CD4-positive, alpha-beta T cell (primary cell): Measurements from ENCODE around the gene KRTAP5-6. TPM values are rescaled to one million over a fixed set of nuclear protein-coding genes. Genes with fewer than 3 reads are reported as not detected.
"Not testable (repeated sequence)": the region's sequence is repeated elsewhere in the genome, so short reads cannot be mapped to it uniquely, and the experiment has no call there.

Experiments used
- ATAC-seq: fragments of 200-7000 bp; cut with Tn5 transposase; one replicate; pipeline ENCODE4 v1.10.0; 2022; ENCODE audit warnings: mild to moderate bottlenecking; ENCODE audit not compliant: poor library complexity
- CTCF ChIA-PET: fragments of 350-600 bp; sonication (Branson Sonifier 250); formaldehyde crosslinking; loops from one replicate; lab custom pipeline; 2021; ENCODE audit warnings: antibody characterized with exemption, inconsistent platforms; lab: Charles Lee
- POLR2A ChIA-PET: fragments of 350-600 bp; sonication (Branson Sonifier 250); formaldehyde crosslinking; loops from one replicate; lab custom pipeline; 2021; ENCODE audit warnings: antibody characterized with exemption, inconsistent platforms; lab: Charles Lee
- DNase-seq, 14 experiments: peaks; one replicate each; pipeline ENCODE4 v3.0.0-alpha.2; 2013 to 2020; ENCODE audit warnings: mixed read lengths in 2 of 14
- H3K27ac ChIP-seq, 2 donors: one replicate each; pipeline versions ENCODE4 v1.5.1 to v1.7.0; 2013; ENCODE audit warnings: low read length in 2 of 2, low read depth in 1 of 2, mild to moderate bottlenecking in 1 of 2
- H3K27me3 ChIP-seq, 2 experiments: 1 replicate in 1 of 2; 2 replicates in 1 of 2; pipeline versions ENCODE4 v1.6.1 to v1.7.0; 2013; ENCODE audit warnings: low read length in 2 of 2, control low read depth in 1 of 2, mild to moderate bottlenecking in 1 of 2, moderate library complexity in 1 of 2; ENCODE audit not compliant: insufficient read depth in 2 of 2, control insufficient read depth in 1 of 2
- H3K36me3 ChIP-seq: one replicate; pipeline ENCODE4 v1.6.1; 2013; ENCODE audit warnings: low read length, control low read depth; ENCODE audit not compliant: insufficient read depth
- H3K4me1 ChIP-seq: one replicate; pipeline ENCODE4 v1.6.1; 2013; ENCODE audit warnings: low read length, control low read depth; ENCODE audit not compliant: insufficient read depth
- H3K4me3 ChIP-seq: one replicate; pipeline ENCODE4 v1.5.1; 2013; ENCODE audit warnings: mild to moderate bottlenecking, low read length, moderate library complexity
- H3K9me3 ChIP-seq, 2 experiments: 1 replicate in 1 of 2; 2 replicates in 1 of 2; pipeline versions ENCODE4 v1.6.1 to v1.7.0; 2013; ENCODE audit warnings: low read length in 2 of 2, mild to moderate bottlenecking in 2 of 2, control low read depth in 1 of 2, moderate library complexity in 1 of 2; ENCODE audit not compliant: control insufficient read depth in 1 of 2, insufficient read depth in 1 of 2
- H3K27ac Mint-ChIP-seq: one replicate; pipeline ENCODE4 v1.8.0; 2020; ENCODE audit warnings: mixed read lengths
- H3K27me3 Mint-ChIP-seq: one replicate; pipeline ENCODE4 v1.8.0; 2021; ENCODE audit warnings: mixed read lengths
- H3K36me3 Mint-ChIP-seq: one replicate; pipeline ENCODE4 v1.8.0; 2021; ENCODE audit warnings: low read depth, mixed read lengths
- H3K4me1 Mint-ChIP-seq: one replicate; pipeline ENCODE4 v1.8.0; 2021; ENCODE audit warnings: low read depth, mixed read lengths
- H3K4me3 Mint-ChIP-seq: one replicate; pipeline ENCODE4 v1.8.0; 2020; ENCODE audit warnings: mild to moderate bottlenecking, mixed read lengths
- H3K9me3 Mint-ChIP-seq: one replicate; pipeline ENCODE4 v1.8.0; 2020; ENCODE audit warnings: mixed read lengths
- intact Hi-C, 2 experiments: fragments of 100-400 bp; cut with DNase I in 1 of 2; cut with micrococcal nuclease in 1 of 2; formaldehyde crosslinking; loops; one replicate each; pipeline versions ENCODE4 v1.15.1 to v1.9.0; 2023 to 2025; cut with DNase I, micrococcal nuclease
- total RNA-seq, 174 experiments: library from RNA in 2 of 174; stranded (reverse) in 2 of 174; gene quantifications; one replicate each; pipeline ENCODE4 v1.2.3 and lab custom pipeline; 2021 to 2026
- TF ChIP-seq, protein P1 (sequence below): fragments of 200-600 bp; IDR thresholded peaks from one replicate; pipeline ENCODE4 v1.8.0; 2022; ENCODE audit warnings: antibody characterized with exemption, mild to moderate bottlenecking

Gene KRTAP5-6
- total RNA-seq, 2 experiments from 2014 or later, result not detected

DNA sequence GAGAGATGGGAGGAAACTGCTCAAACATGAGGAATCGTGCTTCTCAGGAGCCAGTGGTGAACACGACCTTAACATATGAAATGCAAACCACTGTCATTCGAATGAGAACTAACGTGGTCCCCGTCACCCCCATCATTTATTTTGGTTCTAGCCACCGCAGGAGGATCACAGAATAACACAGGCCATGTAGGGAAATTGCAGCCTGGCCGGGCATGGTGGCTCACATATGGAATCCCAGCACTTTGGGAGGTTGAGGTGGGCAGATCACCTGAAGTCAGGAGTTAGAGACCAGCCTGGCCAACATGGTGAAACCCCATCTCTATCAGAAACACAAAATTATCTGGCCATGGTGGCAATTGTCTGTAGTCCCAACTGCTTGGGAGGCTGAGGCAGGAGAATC, 40.3 kb upstream of the KRTAP5-6 start:
- ChIA-PET CTCF (no interaction called here), POLR2A (no interaction called here)
- Mint-ChIP-seq H3K36me3 (no peaks in the 10 kb centered on the region), H3K4me1 (peaks cover 16% of the 10 kb centered on the region), H3K4me3 (no peak overlapping the region), H3K27me3 (peaks cover 25% of the 10 kb centered on the region), H3K27ac (no peak overlapping the region), H3K9me3 (no peaks in the 10 kb centered on the region)
- peaks cover 15% of the 10 kb centered on the region for H3K4me1 ChIP-seq
- TF ChIP-seq, protein P1, sequence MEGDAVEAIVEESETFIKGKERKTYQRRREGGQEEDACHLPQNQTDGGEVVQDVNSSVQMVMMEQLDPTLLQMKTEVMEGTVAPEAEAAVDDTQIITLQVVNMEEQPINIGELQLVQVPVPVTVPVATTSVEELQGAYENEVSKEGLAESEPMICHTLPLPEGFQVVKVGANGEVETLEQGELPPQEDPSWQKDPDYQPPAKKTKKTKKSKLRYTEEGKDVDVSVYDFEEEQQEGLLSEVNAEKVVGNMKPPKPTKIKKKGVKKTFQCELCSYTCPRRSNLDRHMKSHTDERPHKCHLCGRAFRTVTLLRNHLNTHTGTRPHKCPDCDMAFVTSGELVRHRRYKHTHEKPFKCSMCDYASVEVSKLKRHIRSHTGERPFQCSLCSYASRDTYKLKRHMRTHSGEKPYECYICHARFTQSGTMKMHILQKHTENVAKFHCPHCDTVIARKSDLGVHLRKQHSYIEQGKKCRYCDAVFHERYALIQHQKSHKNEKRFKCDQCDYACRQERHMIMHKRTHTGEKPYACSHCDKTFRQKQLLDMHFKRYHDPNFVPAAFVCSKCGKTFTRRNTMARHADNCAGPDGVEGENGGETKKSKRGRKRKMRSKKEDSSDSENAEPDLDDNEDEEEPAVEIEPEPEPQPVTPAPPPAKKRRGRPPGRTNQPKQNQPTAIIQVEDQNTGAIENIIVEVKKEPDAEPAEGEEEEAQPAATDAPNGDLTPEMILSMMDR, result no peak
- ATAC-seq (no peak), DNase-seq (no peak)
- intact Hi-C loops, result no loop called here
- no peak overlapping the region for H3K27ac ChIP-seq
- no peak overlapping the region for H3K4me3 ChIP-seq
- H3K9me3 ChIP-seq, result peaks cover 0 to 4% of the 10 kb centered on the region in 2 experiments
- H3K27me3 ChIP-seq, result peaks cover 0 to 8% of the 10 kb centered on the region in 2 experiments
- no peaks in the 10 kb centered on the region for H3K36me3 ChIP-seq

DNA sequence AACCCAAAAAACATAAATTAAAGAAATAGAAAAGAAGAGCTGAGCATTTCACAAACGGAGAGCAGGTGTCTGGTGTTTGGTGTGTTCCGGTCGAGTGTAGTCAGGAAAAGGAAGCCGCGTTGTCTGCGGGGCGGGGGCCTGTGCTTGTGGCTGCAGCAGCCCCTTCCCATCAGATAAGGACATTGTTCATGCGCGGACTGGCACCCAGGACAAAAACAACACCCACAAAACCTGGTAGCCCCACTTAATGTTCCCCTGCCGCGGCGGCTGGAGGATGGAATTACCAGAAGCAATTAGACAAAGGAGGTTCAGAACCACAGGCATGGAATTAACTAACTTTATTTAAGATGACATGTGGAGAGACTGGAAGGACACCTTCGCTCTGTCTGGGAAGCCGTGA, 37.5 kb upstream of the KRTAP5-6 start:
- no peaks in the 10 kb centered on the region for H3K36me3 Mint-ChIP-seq
- ChIA-PET POLR2A (no interaction called here), CTCF (no interaction called here)
- TF ChIP-seq, protein P1, result no peak
- ATAC-seq, result no peak
- H3K27ac ChIP-seq, result no peak overlapping the region
- H3K27ac Mint-ChIP-seq, result no peak overlapping the region
- H3K36me3 ChIP-seq, result no peaks in the 10 kb centered on the region
- H3K4me3 ChIP-seq, result no peak overlapping the region
- peaks cover 16% of the 10 kb centered on the region for H3K4me1 Mint-ChIP-seq
- peaks cover 0 to 8% of the 10 kb centered on the region in 2 experiments for H3K27me3 ChIP-seq
- H3K9me3 Mint-ChIP-seq, result no peaks in the 10 kb centered on the region
- H3K4me1 ChIP-seq, result peaks cover 9% of the 10 kb centered on the region
- peaks cover 0 to 5% of the 10 kb centered on the region in 2 experiments for H3K9me3 ChIP-seq
- peak overlapping the region; percentile 4 for H3K4me3 Mint-ChIP-seq
- intact Hi-C loops, result loop anchor here in 1 of 2 experiments (2.0 kb wide), 1 partner anchor 27 kb away; no protein-coding TSS in a partner anchor
- peak in 1 of 14 experiments; percentile 23 for DNase-seq
- peaks cover 18% of the 10 kb centered on the region for H3K27me3 Mint-ChIP-seq

DNA sequence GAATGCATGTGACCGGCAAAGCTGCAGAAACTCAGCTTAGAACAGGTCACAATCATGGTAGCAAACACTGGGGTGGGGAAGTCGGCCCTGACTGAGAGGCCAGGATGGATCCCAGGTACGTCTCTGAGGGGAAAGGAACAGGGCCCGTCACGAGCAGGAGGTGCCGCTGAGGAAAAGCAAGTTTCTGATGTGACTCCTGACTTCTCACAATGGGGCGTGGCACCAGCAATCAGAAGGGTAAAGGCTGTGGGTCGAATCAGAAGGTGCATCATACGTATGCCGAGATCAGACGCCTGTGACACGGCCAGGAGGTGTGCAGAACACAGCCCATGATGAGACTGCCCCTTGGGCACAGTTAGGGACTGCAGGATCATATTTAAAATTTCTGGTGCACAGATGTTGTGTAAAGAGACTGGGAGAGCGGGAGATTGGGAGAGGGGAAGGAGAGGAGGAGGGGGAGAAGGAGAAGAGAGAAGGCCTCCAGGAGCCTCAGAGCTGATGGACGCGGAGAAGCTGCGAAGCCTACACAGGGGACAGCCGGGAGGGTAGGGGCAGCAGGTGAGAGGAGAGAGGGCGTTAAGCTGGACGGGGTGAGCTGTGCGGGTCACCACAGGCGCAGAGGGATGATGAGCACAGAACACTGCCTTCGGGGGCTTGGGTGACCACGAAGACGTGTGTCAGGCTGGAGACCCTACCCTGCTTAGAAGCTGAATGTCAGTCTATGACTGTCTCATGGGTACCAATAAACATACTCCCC, 36.7 kb upstream of the KRTAP5-6 start:
- peaks cover 9% of the 10 kb centered on the region for H3K4me1 ChIP-seq
- ChIA-PET CTCF (no interaction called here), POLR2A (no interaction called here)
- Mint-ChIP-seq H3K36me3 (no peaks in the 10 kb centered on the region), H3K4me1 (peaks cover 16% of the 10 kb centered on the region), H3K4me3 (no peak overlapping the region), H3K9me3 (no peaks in the 10 kb centered on the region), H3K27me3 (peaks cover 18% of the 10 kb centered on the region), H3K27ac (no peak overlapping the region)
- no peak for DNase-seq
- intact Hi-C loops, result no loop called here
- H3K27ac ChIP-seq, result no peak overlapping the region
- no peaks in the 10 kb centered on the region for H3K36me3 ChIP-seq
- peaks cover 0 to 8% of the 10 kb centered on the region in 2 experiments for H3K27me3 ChIP-seq
- ATAC-seq, result no peak
- H3K9me3 ChIP-seq, result peaks cover 0 to 5% of the 10 kb centered on the region in 2 experiments
- H3K4me3 ChIP-seq, result no peak overlapping the region
- TF ChIP-seq, protein P1, result no peak

DNA sequence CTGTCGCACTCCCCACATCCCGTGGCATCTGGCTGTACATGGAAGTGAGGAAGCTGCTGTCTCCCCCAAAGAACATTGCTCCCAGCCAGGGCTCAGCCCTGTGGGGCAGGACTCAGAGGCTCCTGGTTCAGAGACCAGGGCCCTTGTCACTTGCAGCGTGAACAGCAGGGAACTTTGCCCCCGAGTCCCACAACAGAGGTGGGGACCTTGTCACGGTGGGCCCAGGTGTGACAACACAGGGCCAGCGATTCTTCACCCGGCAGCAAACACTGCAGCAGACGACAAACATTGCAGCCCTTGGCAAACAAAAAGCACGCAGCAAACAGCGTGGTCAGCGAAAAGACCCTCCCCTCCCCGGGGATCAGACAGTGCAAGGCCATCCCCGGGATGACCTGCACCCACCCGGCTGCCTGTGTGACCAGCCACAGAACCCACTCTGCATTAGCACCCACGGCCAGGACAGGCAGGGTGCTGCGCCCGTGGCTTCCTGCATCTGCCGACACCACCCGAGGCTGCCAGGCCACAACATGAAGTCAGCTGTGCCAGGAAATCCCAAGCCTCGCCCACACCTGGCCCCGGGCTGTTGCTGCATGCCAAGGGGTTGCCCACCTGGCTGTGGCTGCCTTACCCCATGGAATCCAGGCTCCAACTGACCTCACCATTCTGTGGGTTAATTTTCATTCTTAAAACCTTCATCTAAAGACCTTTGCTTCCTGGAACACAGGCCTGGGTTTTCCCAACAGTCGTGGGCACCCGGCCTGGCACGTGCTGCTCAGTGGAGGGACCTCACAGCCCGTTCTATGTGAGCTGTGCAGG, 35.3 kb upstream of the KRTAP5-6 start:
- H3K4me3 Mint-ChIP-seq, DNase-seq, POLR2A ChIA-PET: not testable (repeated sequence)

More for the DNA sequence above, 35.3 kb upstream of the KRTAP5-6 start:
- H3K9me3 ChIP-seq, H3K4me1 ChIP-seq, CTCF ChIA-PET, intact Hi-C loops, H3K27ac Mint-ChIP-seq, H3K27ac ChIP-seq, H3K36me3 ChIP-seq, ATAC-seq, H3K9me3 Mint-ChIP-seq, H3K36me3 Mint-ChIP-seq, H3K27me3 ChIP-seq, H3K4me3 ChIP-seq: not testable (repeated sequence)
- Mint-ChIP-seq H3K27me3 (peaks cover 14% of the 10 kb centered on the region), H3K4me1 (peaks cover 16% of the 10 kb centered on the region)
